IMR-90 (cell line): ENCODE data around the gene COL13A1. TPM values are rescaled to one million over a fixed set of nuclear protein-coding genes. Genes with fewer than 3 reads are reported as not detected.

Experiments used
- ATAC-seq: fragments of 200-7000 bp; cut with Tn5 transposase; 2 replicates; pipeline ENCODE4 v1.9.1; 2020; ENCODE audit warnings: low read depth, mild to moderate bottlenecking, moderate library complexity
- BruUV-seq: library from RNA; stranded (reverse); fragments of 400-500 nt; replicated peaks from 2 replicates; lab custom pipeline; 2021; lab: Mats Ljungman, UMichigan
- CTCF ChIA-PET: fragments of 300-600 bp; formaldehyde crosslinking; extraction: SDS; loops from one replicate; lab custom pipeline; 2021; ENCODE audit warnings: antibody characterized with exemption; lab: Yijun Ruan, JAX
- POLR2A ChIA-PET: fragments of 300-600 bp; sonication (Branson Sonifier 250); formaldehyde crosslinking; loops from one replicate; lab custom pipeline; 2022; ENCODE audit warnings: antibody characterized with exemption; ENCODE audit not compliant: unreplicated experiment; lab: Charles Lee
- DNase-seq: peaks from one replicate; pipeline ENCODE4 v3.0.0; 2013
- H2AFZ ChIP-seq: replicated peaks from 2 replicates; pipeline ENCODE3; 2013; ENCODE audit warnings: low read length, mild to moderate bottlenecking; ENCODE audit not compliant: poor library complexity
- H2AK5ac ChIP-seq: 2 replicates; pipeline ENCODE4 v1.6.1; 2013; ENCODE audit warnings: low read depth, low read length, inconsistent platforms
- H2AK9ac ChIP-seq: replicated peaks from 2 replicates; pipeline ENCODE3; 2013; ENCODE audit warnings: mild to moderate bottlenecking, low read depth, low read length, moderate library complexity; ENCODE audit not compliant: poor library complexity
- H2BK120ac ChIP-seq: 2 replicates; pipeline ENCODE4 v1.6.1; 2013; ENCODE audit warnings: low read depth, low read length, inconsistent platforms
- H2BK15ac ChIP-seq: 3 replicates; pipeline ENCODE4 v1.6.1; 2013; ENCODE audit warnings: low read depth, low read length, inconsistent platforms
- H2BK20ac ChIP-seq: 2 replicates; pipeline ENCODE4 v1.6.1; 2013; ENCODE audit warnings: low read depth, mild to moderate bottlenecking, inconsistent platforms, low read length, moderate library complexity
- H2BK5ac ChIP-seq: 2 replicates; pipeline ENCODE4 v1.6.1; 2013; ENCODE audit warnings: mild to moderate bottlenecking, low read depth, low read length, inconsistent platforms; ENCODE audit not compliant: poor library complexity, severe bottlenecking
- H3K14ac ChIP-seq: replicated peaks from 2 replicates; pipeline ENCODE4 v1.6.1; 2013; ENCODE audit warnings: low read depth, low read length, inconsistent platforms
- H3K18ac ChIP-seq: 2 replicates; pipeline ENCODE4 v1.6.1; 2013; ENCODE audit warnings: low read depth, low read length, control low read depth
- H3K23ac ChIP-seq: 2 replicates; pipeline ENCODE4 v1.6.1; 2013; ENCODE audit warnings: low read depth, low read length, inconsistent platforms
- H3K27ac ChIP-seq: 2 replicates; pipeline ENCODE4 v1.5.1; 2013; ENCODE audit warnings: mild to moderate bottlenecking, control low read depth, low read length; ENCODE audit not compliant: insufficient read depth
- H3K27me3 ChIP-seq: 2 replicates; pipeline ENCODE4 v1.6.1; 2013; ENCODE audit warnings: low read length; ENCODE audit not compliant: control insufficient read depth, insufficient read depth
- H3K36me3 ChIP-seq: 2 replicates; pipeline ENCODE4 v1.6.1; 2013; ENCODE audit warnings: low read length, mixed read lengths; ENCODE audit not compliant: control insufficient read depth, insufficient read depth
- H3K4ac ChIP-seq: 2 replicates; pipeline ENCODE4 v1.6.1; 2013; ENCODE audit warnings: low read depth, low read length, inconsistent platforms
- H3K4me1 ChIP-seq: 2 replicates; pipeline ENCODE4 v1.6.1; 2013; ENCODE audit warnings: low read length, mixed read lengths; ENCODE audit not compliant: control insufficient read depth, insufficient read depth
- H3K4me2 ChIP-seq: 2 replicates; pipeline ENCODE4 v1.6.1; 2013; ENCODE audit warnings: low read depth, mild to moderate bottlenecking, control low read depth, low read length, moderate library complexity
- H3K4me3 ChIP-seq: 2 replicates; pipeline ENCODE4 v1.5.1; 2013; ENCODE audit warnings: low read depth, mild to moderate bottlenecking, control low read depth, low read length, moderate library complexity; ENCODE audit not compliant: insufficient read depth
- H3K56ac ChIP-seq: 2 replicates; pipeline ENCODE4 v1.6.1; 2013; ENCODE audit warnings: low read length, inconsistent platforms; ENCODE audit not compliant: insufficient read depth; ENCODE audit errors: extremely low read depth
- H3K79me1 ChIP-seq, 2 experiments: 2 replicates each; pipeline ENCODE4 v1.6.1; 2013; ENCODE audit warnings: low read length in 2 of 2, inconsistent platforms in 1 of 2, low read depth in 1 of 2
- H3K9ac ChIP-seq: 2 replicates; pipeline ENCODE4 v1.6.1; 2013; ENCODE audit warnings: low read depth, low read length, control low read depth
- H3K9me1 ChIP-seq: 2 replicates; pipeline ENCODE4 v1.6.1; 2013; ENCODE audit warnings: low read length, inconsistent platforms; ENCODE audit not compliant: insufficient read depth
- H3K9me3 ChIP-seq: 2 replicates; pipeline ENCODE4 v1.6.1; 2013; ENCODE audit warnings: low read length; ENCODE audit not compliant: control insufficient read depth, insufficient read depth
- H4K20me1 ChIP-seq: 2 replicates; pipeline ENCODE4 v1.6.1; 2013; ENCODE audit warnings: low read length, inconsistent platforms; ENCODE audit not compliant: insufficient read depth
- H4K5ac ChIP-seq: 2 replicates; pipeline ENCODE4 v1.6.1; 2013; ENCODE audit warnings: mild to moderate bottlenecking, low read depth, low read length, control low read depth
- H4K8ac ChIP-seq, 2 experiments: 2 replicates each; pipeline ENCODE4 v1.6.1; 2013; ENCODE audit warnings: low read depth in 2 of 2, low read length in 2 of 2, control low read depth in 1 of 2, inconsistent platforms in 1 of 2
- H4K91ac ChIP-seq: 2 replicates; pipeline ENCODE4 v1.6.1; 2013; ENCODE audit warnings: low read depth, low read length, inconsistent platforms; ENCODE audit not compliant: insufficient read depth
- MAFK ChIP-seq: IDR thresholded peaks from 2 replicates; pipeline ENCODE4 v1.6.1; 2012; ENCODE audit warnings: low read depth, low read length, improper control_type of control experiment
- POLR2A ChIP-seq: IDR thresholded peaks from 2 replicates; pipeline ENCODE4 v1.6.1; 2012; ENCODE audit warnings: mild to moderate bottlenecking, low read depth, low read length
- RFX5 ChIP-seq: IDR thresholded peaks from 2 replicates; pipeline ENCODE4 v1.8.0; 2012; ENCODE audit warnings: low read depth, mild to moderate bottlenecking, low read length, moderate library complexity
- WGBS, 2 experiments: methylation state at CpG; one replicate each; pipeline versions ENCODE4 v1.1.5 to v1.1.7; 2013; ENCODE audit warnings: missing lambda C conversion rate in 2 of 2; ENCODE audit not compliant: insufficient read length in 1 of 2; ENCODE audit errors: extremely low coverage in 2 of 2; 5-methylcytosine and 5-hydroxymethylcytosine counted together
- dilution Hi-C: fragments of 300-500 bp; cut with HindIII; formaldehyde crosslinking; loops from one replicate; pipeline ENCODE4 v1.14.3; 2018; ENCODE audit warnings: low sequenced_read_pairs; ENCODE audit not compliant: unreplicated experiment
- in situ Hi-C: fragments of 300-500 bp; cut with MboI; formaldehyde crosslinking; loops from 3 replicates; pipeline ENCODE4 v1.14.3; 2019; ENCODE audit warnings: low sequenced_read_pairs, inconsistent platforms, mixed read lengths
- intact Hi-C: fragments of 100-400 bp; cut with micrococcal nuclease; formaldehyde crosslinking; loops from 2 replicates; pipeline ENCODE4 v1.10.0; 2022
- polyA plus RNA-seq, 3 experiments: library from polyadenylated mRNA; depleted of rRNA; stranded (reverse); fragments of >200 nt; gene quantifications; 2 replicates each; pipeline ENCODE4 v1.2.3, GENCODE V29; 2012; ENCODE audit warnings: low replicate concordance in 1 of 3
- total RNA-seq: library from RNA; depleted of rRNA; stranded (reverse); fragments of >200 nt; gene quantifications from 2 replicates; pipeline ENCODE4 v1.2.3, GENCODE V29; 2012

COL13A1 gene
- total and polyA plus RNA-seq, 2 of the 4 experiments (the other 2 are of a cell fraction) = 12.2 to 31.3 TPM

DNA sequence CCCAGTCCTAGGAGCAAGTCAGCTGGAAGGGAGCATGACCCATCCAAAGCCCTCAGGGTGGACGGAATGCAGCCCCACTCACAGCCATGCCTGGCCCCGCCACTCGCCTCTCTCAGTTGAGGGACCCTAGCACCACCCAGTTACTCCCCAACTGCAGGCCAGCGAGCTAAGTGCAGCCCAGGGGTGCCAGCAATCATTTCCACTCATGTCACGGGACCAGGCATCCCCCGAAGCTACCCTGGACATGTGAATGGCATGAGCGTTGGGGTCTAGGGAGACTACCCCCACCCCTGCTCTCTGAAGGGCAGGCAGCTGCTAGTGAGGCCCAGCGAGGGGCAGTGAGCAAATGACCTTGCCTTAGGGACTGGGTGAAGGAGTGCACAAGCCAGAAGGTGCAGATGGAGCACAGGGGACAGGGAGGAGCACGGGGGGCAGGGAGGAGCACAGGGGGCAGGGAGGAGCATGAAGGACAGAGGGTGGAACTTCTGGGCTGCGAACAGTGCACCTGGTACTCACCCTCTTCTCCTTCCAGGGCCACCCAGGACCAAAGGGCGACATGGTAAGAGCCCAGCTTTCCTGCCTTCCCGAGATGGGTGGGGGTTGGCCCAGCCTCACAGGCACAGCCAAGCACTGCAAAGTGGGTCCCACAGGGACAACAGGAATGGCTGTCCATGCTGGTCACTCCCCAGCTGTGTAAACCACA lies 87.3 kb downstream of the COL13A1 start:
- intact Hi-C loops = no loop called here
- no peak overlapping the region for H2BK120ac ChIP-seq
- DNase-seq = no peak

More for the DNA sequence above, 87.3 kb downstream of the COL13A1 start:
- in situ Hi-C loops (no loop called here), dilution Hi-C loops (no loop called here)
- Histone ChIP-seq H3K9me3 (no peaks in the 10 kb centered on the region), H3K18ac (no peak overlapping the region), H3K4me1 (peaks cover 4% of the 10 kb centered on the region), H3K27ac (no peak overlapping the region), H4K20me1 (peaks cover 7% of the 10 kb centered on the region; the same call in 1 of the 2 replicates), H4K8ac (no peak overlapping the region), H3K36me3 (peaks cover 3% of the 10 kb centered on the region; the same call in 1 of the 2 replicates), H3K27me3 (no peaks in the 10 kb centered on the region), H3K4ac (no peak overlapping the region), H3K56ac (no peak overlapping the region), H4K5ac (no peak overlapping the region), H2BK20ac (no peak overlapping the region), H2AK9ac (no peak overlapping the region), H3K14ac (no peak overlapping the region), H3K23ac (no peak overlapping the region), H2BK5ac (no peak overlapping the region), H4K91ac (no peak overlapping the region), H3K79me1 (no peaks in the 10 kb centered on the region), H3K4me3 (no peak overlapping the region), H3K4me2 (no peak overlapping the region), H3K9ac (no peak overlapping the region), H2AK5ac (no peak overlapping the region), H3K9me1 (peaks cover 3% of the 10 kb centered on the region; the same call in 1 of the 2 replicates), H2AFZ (no peak overlapping the region), H2BK15ac (no peak overlapping the region)
- TF ChIP-seq MAFK = no peak
- no peak for TF ChIP-seq POLR2A
- no peak for TF ChIP-seq RFX5
- ChIA-PET CTCF (no interaction called here), POLR2A (no interaction called here)
- no peak for ATAC-seq
- no TSS peak for BruUV-seq
- 90% methylated on average over 2 of the region's 12 CpGs; no CpG with 5 or more reads in 1 of the 2 experiments for WGBS, 2 experiments
